Activated naive CD8-positive, alpha-beta T cell treated with anti-CD3 and anti-CD28 coated beads, Interleukin-2, amount 50 U/mL, for 24 hours (primary cell): Measurements from ENCODE around the gene ANKRD28.
"Not testable (repeated sequence)": the region's sequence is repeated elsewhere in the genome, so short reads cannot be mapped to it uniquely, and the experiment has no call there.

Experiments used
- ATAC-seq: fragments of 150-1000 bp; cut with Tn5 transposase; one replicate; pipeline ENCODE4 v1.10.0; 2021
- DNase-seq: peaks from one replicate; pipeline ENCODE4 v3.0.0; 2021
- H3K27ac Mint-ChIP-seq: one replicate; pipeline ENCODE4 v1.8.0; 2021; ENCODE audit warnings: mild to moderate bottlenecking, mixed read lengths
- H3K27me3 Mint-ChIP-seq: one replicate; pipeline ENCODE4 v1.8.0; 2021; ENCODE audit warnings: mixed read lengths
- H3K36me3 Mint-ChIP-seq: one replicate; pipeline ENCODE4 v1.8.0; 2021; ENCODE audit warnings: low read depth, mixed read lengths
- H3K4me1 Mint-ChIP-seq: one replicate; pipeline ENCODE4 v1.8.0; 2021; ENCODE audit warnings: mixed read lengths
- H3K4me3 Mint-ChIP-seq: one replicate; pipeline ENCODE4 v1.8.0; 2021; ENCODE audit warnings: mild to moderate bottlenecking, moderate library complexity, mixed read lengths
- H3K9me3 Mint-ChIP-seq: one replicate; pipeline ENCODE4 v1.8.0; 2021; ENCODE audit warnings: mixed read lengths

Gene ANKRD28

DNA sequence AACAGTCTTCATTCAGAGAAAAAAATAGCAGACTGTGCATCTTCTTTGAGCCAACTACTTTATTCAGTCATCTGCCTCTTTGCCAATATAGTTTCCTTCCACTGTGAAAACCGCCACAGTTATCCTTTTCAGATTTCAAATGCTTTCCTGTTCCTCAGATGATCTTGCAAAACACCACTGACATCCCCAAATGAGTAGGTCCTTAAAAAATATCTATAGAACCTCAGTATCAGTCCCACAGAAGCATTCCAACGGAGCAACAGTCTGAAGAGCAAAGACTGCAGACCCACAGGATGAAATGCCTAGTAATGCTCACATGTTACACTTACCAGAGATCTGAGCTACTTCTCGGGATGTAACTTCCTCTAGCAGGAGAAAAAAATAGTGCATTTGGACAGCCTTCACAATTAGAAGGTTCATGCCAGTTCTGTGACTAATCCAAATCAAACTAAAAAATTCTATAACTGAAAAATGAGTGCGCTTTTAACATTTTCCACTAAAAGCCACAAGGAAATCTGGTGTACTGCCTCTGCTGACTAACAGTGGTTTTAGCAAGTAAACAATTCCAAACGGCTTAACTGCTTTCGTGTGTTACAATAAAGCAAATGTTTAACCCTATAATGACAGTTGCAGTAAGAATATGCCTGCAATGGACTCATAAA lies at the start of gene ANKRD28:
Gene ANKRD28 (minus strand): TSS at position 338 of the 662 bp plus-strand sequence. CDS start 1,458 bp downstream, outside the sequence.
- Mint-ChIP-seq H3K4me3 (peak within 1 kb of the TSS; percentile 80), H3K27me3 (no peaks in the 10 kb centered on the region), H3K4me1 (peaks cover 92% of the 10 kb centered on the region), H3K27ac (peak within 1 kb of the TSS; percentile 97), H3K36me3 (peaks cover 18% of the 10 kb centered on the region), H3K9me3 (peaks cover 5% of the 10 kb centered on the region)
- ATAC-seq (peak; percentile 78), DNase-seq (no peak)

- Mint-ChIP-seq H3K36me3 (peaks cover 27% of the 10 kb centered on the region), H3K4me1 (peaks cover 40% of the 10 kb centered on the region), H3K27me3 (no peaks in the 10 kb centered on the region), H3K4me3 (no peak overlapping the region), H3K9me3 (peaks cover 10% of the 10 kb centered on the region), H3K27ac (no peak overlapping the region)
- DNase-seq, result no peak
- ATAC-seq, result no peak
Observed at GRCh38 chr3:15847239-15847638, 49.5 kb upstream of the ANKRD28 start.

DNA sequence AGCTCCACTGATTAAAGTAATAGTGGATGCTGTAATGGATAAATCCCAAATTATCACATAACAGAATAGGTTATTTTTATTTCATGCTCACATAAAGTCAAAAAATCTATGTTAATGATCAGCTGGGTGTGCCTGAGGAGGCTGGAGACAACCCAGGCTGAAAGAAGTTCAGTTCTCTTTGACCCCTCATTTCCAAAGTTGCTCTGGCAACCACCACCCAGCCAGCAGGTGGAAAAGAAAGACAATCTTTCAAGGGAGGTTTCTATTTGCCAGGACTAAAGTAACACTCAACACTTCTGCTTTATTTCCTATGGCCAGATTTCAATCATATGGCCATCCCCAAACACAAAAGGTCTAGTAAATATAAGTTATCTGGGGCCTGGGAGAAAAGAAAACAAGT lies 48.8 kb upstream of the ANKRD28 start:
- Mint-ChIP-seq H3K9me3 (peaks cover 14% of the 10 kb centered on the region), H3K27me3 (no peaks in the 10 kb centered on the region), H3K4me1 (peaks cover 40% of the 10 kb centered on the region), H3K4me3 (no peak overlapping the region), H3K27ac (no peak overlapping the region), H3K36me3 (peaks cover 26% of the 10 kb centered on the region)
- no peak for DNase-seq
- ATAC-seq, result no peak

DNA sequence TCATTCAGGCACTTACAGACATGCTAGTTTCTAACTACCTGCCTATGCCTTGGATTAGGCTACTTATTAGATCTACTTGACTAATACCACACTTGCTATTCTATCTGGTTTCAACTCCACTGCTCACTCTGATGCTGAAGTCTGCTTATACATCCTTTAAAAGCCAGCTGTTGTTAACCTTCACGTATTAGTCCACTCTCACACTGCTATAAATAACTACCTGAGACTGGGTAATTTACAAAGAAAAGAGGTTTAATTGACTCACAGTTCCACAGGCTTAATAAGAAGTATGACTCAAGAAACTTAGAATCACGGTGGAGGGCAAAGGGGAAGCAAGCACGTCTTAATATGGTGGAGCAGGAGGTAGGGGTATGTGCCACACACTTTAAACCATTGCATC lies 47.7 kb upstream of the ANKRD28 start:
- ATAC-seq, result peak; percentile 91

GRCh38 chr3:15844889-15845288 lies 47.1 kb upstream of the ANKRD28 start:
- Mint-ChIP-seq H3K27me3 (no peaks in the 10 kb centered on the region), H3K9me3 (peaks cover 30% of the 10 kb centered on the region), H3K4me3 (no peak overlapping the region), H3K4me1 (peaks cover 40% of the 10 kb centered on the region), H3K27ac (no peak overlapping the region), H3K36me3 (peaks cover 36% of the 10 kb centered on the region)
- DNase-seq (no peak), ATAC-seq (no peak)

More for the DNA sequence above, 47.7 kb upstream of the ANKRD28 start:
- Mint-ChIP-seq H3K27ac (peak overlapping the region; percentile 41), H3K36me3 (peaks cover 30% of the 10 kb centered on the region), H3K4me1 (peaks cover 40% of the 10 kb centered on the region), H3K27me3 (no peaks in the 10 kb centered on the region), H3K4me3 (peak overlapping the region; percentile 35), H3K9me3 (peaks cover 24% of the 10 kb centered on the region)
- DNase-seq, result no peak

DNA sequence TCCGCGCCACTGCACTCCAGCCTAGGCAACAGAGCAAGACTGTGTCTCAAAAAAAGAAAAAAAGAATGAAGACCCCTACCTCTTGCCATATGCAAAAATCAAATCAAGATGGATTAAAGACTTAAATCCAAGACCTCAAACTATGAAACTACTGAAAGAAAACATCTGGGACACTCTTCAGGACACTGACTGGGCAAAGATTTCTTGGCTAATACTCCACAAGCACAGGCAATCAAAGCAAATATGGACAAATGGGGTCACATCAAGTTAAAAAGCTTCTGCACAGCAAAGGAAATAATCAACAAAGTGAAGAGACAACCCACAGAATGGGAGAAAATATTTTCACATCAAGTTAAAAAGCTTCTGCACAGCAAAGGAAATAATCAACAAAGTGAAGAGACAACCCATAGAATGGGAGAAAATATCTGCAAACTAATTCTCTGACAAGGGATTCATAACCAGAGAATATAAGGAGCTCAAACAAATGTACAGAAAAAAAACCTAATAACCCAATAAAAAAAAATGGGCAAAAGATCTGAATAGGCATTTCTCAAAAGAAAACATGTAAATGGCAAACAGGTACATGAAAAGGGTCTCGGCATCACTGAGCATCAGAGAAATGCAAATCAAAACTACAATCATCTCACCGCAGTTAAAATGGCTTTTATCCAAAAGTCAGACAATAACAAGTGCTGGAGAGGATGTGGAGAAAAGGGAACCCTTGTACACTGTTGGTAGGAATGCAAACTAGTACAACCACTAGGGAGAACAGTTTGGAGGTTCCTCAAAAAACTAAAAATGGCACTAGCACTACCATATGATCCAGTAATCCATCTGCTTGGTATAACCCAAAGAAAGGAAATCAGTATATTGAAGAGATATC lies 43.6 kb upstream of the ANKRD28 start:
- not testable (repeated sequence) for H3K27ac Mint-ChIP-seq, ATAC-seq, H3K27me3 Mint-ChIP-seq, DNase-seq, H3K4me3 Mint-ChIP-seq
- Mint-ChIP-seq H3K36me3 (peaks cover 46% of the 10 kb centered on the region), H3K4me1 (peaks cover 33% of the 10 kb centered on the region), H3K9me3 (peaks cover 52% of the 10 kb centered on the region)

DNA sequence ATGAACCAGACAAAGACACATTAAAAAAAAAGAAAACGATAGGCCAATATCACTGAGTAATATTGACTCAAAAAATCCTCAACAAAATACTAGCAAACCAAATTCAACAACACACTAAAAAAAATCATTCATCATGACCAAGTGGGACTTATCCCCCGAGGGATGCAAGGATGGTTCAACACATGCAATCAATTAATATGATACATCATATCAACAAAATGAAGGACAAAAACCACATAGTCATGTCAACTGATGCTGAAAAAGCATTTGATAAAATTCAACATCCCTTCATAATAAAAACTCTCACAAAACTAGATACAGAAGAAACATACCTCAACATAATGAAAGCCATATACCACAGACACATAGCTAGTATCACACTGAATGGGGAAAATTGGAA lies 41.8 kb upstream of the ANKRD28 start:
- peaks cover 37% of the 10 kb centered on the region for H3K36me3 Mint-ChIP-seq
- peaks cover 43% of the 10 kb centered on the region for H3K9me3 Mint-ChIP-seq
- H3K27me3 Mint-ChIP-seq, result no peaks in the 10 kb centered on the region
- H3K4me1 Mint-ChIP-seq, result peaks cover 19% of the 10 kb centered on the region
- ATAC-seq (no peak), DNase-seq (no peak)
- H3K4me3 Mint-ChIP-seq, result no peak overlapping the region
- H3K27ac Mint-ChIP-seq, result no peak overlapping the region

DNA sequence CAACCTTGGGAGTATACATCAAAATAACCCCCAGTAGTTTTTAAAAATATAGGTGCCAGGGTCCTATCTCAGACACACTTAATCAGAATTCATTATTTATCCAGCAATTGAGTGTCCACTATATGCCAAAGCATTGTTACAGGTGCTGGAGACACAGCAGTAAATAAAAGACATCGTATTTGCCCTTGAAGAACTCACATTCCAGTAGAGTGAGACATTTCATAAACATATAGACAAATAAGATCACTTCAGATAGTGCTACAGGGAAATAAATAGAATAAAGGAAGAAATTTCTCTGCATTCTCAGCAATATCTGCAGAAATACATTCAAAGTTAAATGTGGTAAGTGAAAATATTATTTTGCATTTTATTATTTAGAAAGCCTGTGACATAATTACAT lies 34.1 kb upstream of the ANKRD28 start:
- no peak for ATAC-seq
- peaks cover 13% of the 10 kb centered on the region for H3K4me1 Mint-ChIP-seq

GRCh38 chr3:15825016-15825415 lies 27.2 kb upstream of the ANKRD28 start:
- H3K4me3 Mint-ChIP-seq, result no peak overlapping the region

More for the DNA sequence above, 34.1 kb upstream of the ANKRD28 start:
- Mint-ChIP-seq H3K27ac (no peak overlapping the region), H3K9me3 (no peaks in the 10 kb centered on the region), H3K36me3 (peaks cover 1% of the 10 kb centered on the region), H3K27me3 (no peaks in the 10 kb centered on the region), H3K4me3 (no peak overlapping the region)
- no peak for DNase-seq

GRCh38 chr3:15823092-15823491 lies 25.3 kb upstream of the ANKRD28 start:
- Mint-ChIP-seq H3K27me3 (no peaks in the 10 kb centered on the region), H3K27ac (no peak overlapping the region), H3K36me3 (no peaks in the 10 kb centered on the region), H3K4me3 (no peak overlapping the region), H3K9me3 (no peaks in the 10 kb centered on the region), H3K4me1 (peaks cover 26% of the 10 kb centered on the region)
- ATAC-seq, result no peak
- DNase-seq, result no peak

More at GRCh38 chr3:15825016-15825415, 27.2 kb upstream of the ANKRD28 start:
- Mint-ChIP-seq H3K9me3 (no peaks in the 10 kb centered on the region), H3K4me1 (peaks cover 20% of the 10 kb centered on the region), H3K36me3 (no peaks in the 10 kb centered on the region), H3K27ac (no peak overlapping the region), H3K27me3 (no peaks in the 10 kb centered on the region)
- no peak for DNase-seq
- no peak for ATAC-seq

DNA sequence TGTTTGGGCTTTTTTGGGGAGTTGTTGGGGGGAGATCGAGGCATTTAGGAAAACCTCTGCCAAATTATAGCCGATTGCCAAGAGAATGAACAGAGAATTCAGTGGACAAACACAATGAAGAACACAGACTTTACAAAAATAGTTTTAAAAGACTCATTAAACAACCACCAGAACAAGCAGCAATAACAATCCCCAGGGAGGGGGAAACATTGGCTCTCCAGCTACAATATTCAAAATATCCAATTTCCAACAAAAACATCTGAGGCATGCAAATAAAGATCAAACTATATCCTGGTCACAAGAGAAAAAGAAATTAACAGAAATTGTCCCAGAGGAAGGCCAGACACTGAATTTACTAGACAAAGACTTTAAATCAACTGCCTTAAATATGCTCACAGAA lies 24.5 kb upstream of the ANKRD28 start:
- Mint-ChIP-seq H3K36me3 (no peaks in the 10 kb centered on the region), H3K4me3 (no peak overlapping the region), H3K4me1 (peaks cover 30% of the 10 kb centered on the region), H3K9me3 (no peaks in the 10 kb centered on the region), H3K27me3 (no peaks in the 10 kb centered on the region), H3K27ac (no peak overlapping the region)
- DNase-seq (no peak), ATAC-seq (no peak)

DNA sequence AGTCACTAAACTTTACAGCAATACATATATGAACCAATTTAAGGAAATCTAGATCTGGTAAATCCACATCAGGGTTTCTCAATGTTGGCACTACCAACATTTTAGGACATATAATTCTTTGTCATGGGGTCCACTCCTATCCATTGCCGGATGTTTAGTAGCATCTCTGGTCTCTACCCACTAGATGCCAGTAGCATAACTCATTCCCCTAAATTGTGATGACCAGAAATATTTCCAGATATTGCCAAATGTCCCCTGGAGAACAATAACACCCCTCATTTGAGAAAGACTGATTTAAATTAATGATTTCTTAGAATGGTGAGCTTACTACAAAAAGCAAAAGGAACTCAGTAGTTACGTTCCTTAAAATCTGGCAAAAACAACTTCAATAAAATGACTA lies 23.1 kb upstream of the ANKRD28 start:
- H3K27ac Mint-ChIP-seq, result no peak overlapping the region
- H3K4me1 Mint-ChIP-seq, result peaks cover 41% of the 10 kb centered on the region
- DNase-seq, result no peak
- no peak for ATAC-seq
- no peaks in the 10 kb centered on the region for H3K27me3 Mint-ChIP-seq
- no peaks in the 10 kb centered on the region for H3K36me3 Mint-ChIP-seq
- H3K9me3 Mint-ChIP-seq, result no peaks in the 10 kb centered on the region
- no peak overlapping the region for H3K4me3 Mint-ChIP-seq

GRCh38 chr3:15819576-15819975 lies 21.8 kb upstream of the ANKRD28 start:
- H3K4me3 Mint-ChIP-seq, result no peak overlapping the region

DNA sequence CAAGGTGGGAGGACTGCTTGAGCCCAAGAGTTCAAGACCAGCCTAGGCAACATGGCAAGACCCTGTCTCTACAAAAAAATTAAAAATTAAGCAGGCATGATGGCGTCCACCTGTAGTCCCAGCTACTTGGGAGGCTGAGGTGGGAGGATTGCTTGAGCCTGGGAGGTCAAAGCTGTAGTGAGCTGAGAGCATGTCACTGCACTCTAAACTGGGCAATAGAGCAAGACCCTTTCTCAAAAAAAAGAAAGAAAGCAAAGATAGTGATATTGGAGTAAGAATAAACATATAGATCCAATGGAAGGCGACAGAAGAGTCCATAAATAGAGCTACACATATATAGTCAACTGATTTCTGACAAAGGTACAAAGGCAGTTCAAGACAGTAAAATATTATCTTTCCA lies 21.3 kb upstream of the ANKRD28 start:
- H3K27me3 Mint-ChIP-seq, result no peaks in the 10 kb centered on the region
- H3K9me3 Mint-ChIP-seq, result no peaks in the 10 kb centered on the region
- H3K4me3 Mint-ChIP-seq, result no peak overlapping the region
- no peaks in the 10 kb centered on the region for H3K36me3 Mint-ChIP-seq
- DNase-seq, result no peak
- no peak for ATAC-seq
- peaks cover 46% of the 10 kb centered on the region for H3K4me1 Mint-ChIP-seq
- no peak overlapping the region for H3K27ac Mint-ChIP-seq

More at GRCh38 chr3:15819576-15819975, 21.8 kb upstream of the ANKRD28 start:
- Mint-ChIP-seq H3K9me3 (no peaks in the 10 kb centered on the region), H3K27ac (no peak overlapping the region), H3K27me3 (no peaks in the 10 kb centered on the region), H3K36me3 (no peaks in the 10 kb centered on the region), H3K4me1 (peaks cover 46% of the 10 kb centered on the region)
- ATAC-seq (no peak), DNase-seq (no peak)

- Mint-ChIP-seq H3K27me3 (no peaks in the 10 kb centered on the region), H3K4me3 (no peak overlapping the region), H3K4me1 (peaks cover 39% of the 10 kb centered on the region), H3K36me3 (no peaks in the 10 kb centered on the region), H3K9me3 (no peaks in the 10 kb centered on the region), H3K27ac (no peak overlapping the region)
- DNase-seq, result no peak
- ATAC-seq, result no peak
Observed at GRCh38 chr3:15815696-15816095, 17.9 kb upstream of the ANKRD28 start.
